ENCODE results near the gene CARTPT.
A peak's percentile ranks its signal among the peaks of the same experiment; 100 is the strongest.

Gene CARTPT

GRCh38 chr5:71738662-71739361 is 19.7 kb downstream of the CARTPT start:
- no peak for DNase-seq

GRCh38 chr5:71740015-71740753 is 21.1 kb downstream of the CARTPT start:
- DNase-seq, result no peak

- no peak for DNase-seq
These were observed 24.1 kb downstream of the CARTPT start for GRCh38 chr5:71743155-71743554.

GRCh38 chr5:71744009-71744790 is 25.1 kb downstream of the CARTPT start:
- DNase-seq, result no peak

- DNase-seq, result no peak
These were observed 28.1 kb downstream of the CARTPT start for GRCh38 chr5:71747182-71747581.

GRCh38 chr5:71748360-71748759 is 29.3 kb downstream of the CARTPT start:
- no peak for DNase-seq

- no peak for DNase-seq
These were observed 32.3 kb downstream of the CARTPT start for GRCh38 chr5:71751422-71751821.

GRCh38 chr5:71752441-71753190 is 33.5 kb downstream of the CARTPT start:
- DNase-seq, result no peak

- DNase-seq, result peak; percentile 38
These were observed 38.8 kb downstream of the CARTPT start for GRCh38 chr5:71757590-71758543.

GRCh38 chr5:71762826-71763225 is 43.8 kb downstream of the CARTPT start:
- no peak for DNase-seq

GRCh38 chr5:71767661-71768060 is 48.6 kb downstream of the CARTPT start:
- DNase-seq, result no peak

- DNase-seq, result no peak
These were observed 50.2 kb downstream of the CARTPT start for GRCh38 chr5:71769287-71769686.

GRCh38 chr5:71770381-71770780 is 51.3 kb downstream of the CARTPT start:
- DNase-seq, result no peak
